HEK293T (cell line): Measurements from ENCODE around the gene CCNQ.

Experiments
- BHLHE40 ChIP-seq: fragments of 450-650 bp; IDR thresholded peaks from 2 replicates; pipeline ENCODE4 v1.6.1; 2016; ENCODE audit warnings: mild to moderate bottlenecking, moderate library complexity, borderline replicate concordance
- CTBP1 ChIP-seq: fragments of 450-650 bp; IDR thresholded peaks from 2 replicates; pipeline ENCODE4 v1.6.1; 2016; ENCODE audit warnings: borderline replicate concordance
- ELF4 ChIP-seq: fragments of 450-650 bp; IDR thresholded peaks from 2 replicates; pipeline ENCODE4 v1.6.1; 2017; ENCODE audit warnings: antibody characterized with exemption
- FOXA1 ChIP-seq: fragments of 450-650 bp; IDR thresholded peaks from 2 replicates; pipeline ENCODE4 v1.6.1; 2016; ENCODE audit warnings: mild to moderate bottlenecking
- FOXK2 ChIP-seq: fragments of 450-650 bp; IDR thresholded peaks from 2 replicates; pipeline ENCODE4 v1.6.1; 2016; ENCODE audit warnings: mild to moderate bottlenecking
- FOXM1 ChIP-seq: fragments of 450-650 bp; IDR thresholded peaks from 2 replicates; pipeline ENCODE4 v1.6.1; 2017; ENCODE audit warnings: mild to moderate bottlenecking, borderline replicate concordance
- HDGF ChIP-seq: fragments of 450-650 bp; IDR thresholded peaks from 2 replicates; pipeline ENCODE4 v1.6.1; 2017; ENCODE audit warnings: antibody characterized with exemption, borderline replicate concordance
- NFRKB ChIP-seq: fragments of 450-650 bp; IDR thresholded peaks from 2 replicates; pipeline ENCODE4 v1.6.1; 2016; ENCODE audit warnings: mild to moderate bottlenecking, moderate library complexity
- SP1 ChIP-seq: fragments of 450-650 bp; IDR thresholded peaks from 2 replicates; pipeline ENCODE4 v1.6.1; 2017
- SUZ12 ChIP-seq: fragments of 450-650 bp; IDR thresholded peaks from 2 replicates; pipeline ENCODE4 v1.6.1; 2016; ENCODE audit warnings: mild to moderate bottlenecking
- TARDBP ChIP-seq: fragments of 450-650 bp; IDR thresholded peaks from 2 replicates; pipeline ENCODE4 v1.6.1; 2016
- ZNF384 ChIP-seq: fragments of 450-650 bp; IDR thresholded peaks from 2 replicates; pipeline ENCODE4 v1.6.1; 2016
- TF ChIP-seq, protein P1 (sequence below): fragments of 450-650 bp; IDR thresholded peaks from 2 replicates; pipeline ENCODE4 v1.6.1; 2016

GRCh38 chrX:153556767-153557166 is 42.2 kb downstream of the CCNQ start:
- TF ChIP-seq FOXA1: no peak
- TF ChIP-seq TARDBP: no peak
- no peak for TF ChIP-seq BHLHE40
- TF ChIP-seq FOXM1: no peak
- TF ChIP-seq SUZ12: no peak
- TF ChIP-seq ZNF384: no peak
- TF ChIP-seq HDGF: no peak
- TF ChIP-seq, protein P1, sequence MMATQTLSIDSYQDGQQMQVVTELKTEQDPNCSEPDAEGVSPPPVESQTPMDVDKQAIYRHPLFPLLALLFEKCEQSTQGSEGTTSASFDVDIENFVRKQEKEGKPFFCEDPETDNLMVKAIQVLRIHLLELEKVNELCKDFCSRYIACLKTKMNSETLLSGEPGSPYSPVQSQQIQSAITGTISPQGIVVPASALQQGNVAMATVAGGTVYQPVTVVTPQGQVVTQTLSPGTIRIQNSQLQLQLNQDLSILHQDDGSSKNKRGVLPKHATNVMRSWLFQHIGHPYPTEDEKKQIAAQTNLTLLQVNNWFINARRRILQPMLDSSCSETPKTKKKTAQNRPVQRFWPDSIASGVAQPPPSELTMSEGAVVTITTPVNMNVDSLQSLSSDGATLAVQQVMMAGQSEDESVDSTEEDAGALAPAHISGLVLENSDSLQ: no peak
- no peak for TF ChIP-seq NFRKB
- TF ChIP-seq ELF4: no peak
- no peak for TF ChIP-seq CTBP1
- TF ChIP-seq SP1: no peak
- no peak for TF ChIP-seq FOXK2
